GM12878 (cell line): Measurements from ENCODE around the gene HINT2. TPM values are rescaled to one million over a fixed set of nuclear protein-coding genes. Genes with fewer than 3 reads are reported as not detected.

Source experiments
- ATAC-seq: fragments of 200-7000 bp; cut with Tn5 transposase; 3 replicates; pipeline ENCODE4 v1.9.1; 2020; ENCODE audit warnings: mild to moderate bottlenecking, moderate library complexity
- BruUV-seq: library from RNA; stranded (reverse); fragments of 400-500 nt; replicated peaks from 2 replicates; lab custom pipeline; 2021; lab: Mats Ljungman, UMichigan
- CTCF ChIA-PET: fragments of 300-600 bp; sonication (Branson Sonifier 250); formaldehyde crosslinking; extraction: SDS; loops from one replicate; lab custom pipeline; 2021; ENCODE audit warnings: inconsistent platforms; lab: Yijun Ruan, JAX
- POLR2A ChIA-PET: fragments of 350-600 bp; formaldehyde crosslinking; extraction: SDS; loops from one replicate; lab custom pipeline; 2021; ENCODE audit warnings: inconsistent platforms; lab: Charles Lee
- RAD21 ChIA-PET: fragments of 300-600 bp; sonication (Branson Sonifier 250); formaldehyde crosslinking; loops from one replicate; lab custom pipeline; 2023; ENCODE audit warnings: antibody characterized with exemption; ENCODE audit not compliant: unreplicated experiment; lab: Charles Lee
- SMC1A ChIA-PET: fragments of 300-600 bp; sonication (Branson Sonifier 250); formaldehyde crosslinking; loops from one replicate; lab custom pipeline; 2023; ENCODE audit not compliant: unreplicated experiment, uncharacterized antibody; lab: Charles Lee
- DNase-seq: peaks from one replicate; pipeline ENCODE4 v3.0.0-alpha.2; 2011; ENCODE audit warnings: low read depth, low spot score
- FAIRE-seq: peaks from 3 replicates; lab custom pipeline; 2011; peaks lifted over from hg19 to GRCh38; lab: Jason Lieb, UNC
- H2AFZ ChIP-seq: 2 replicates; pipeline ENCODE4 v1.6.0; 2011; ENCODE audit warnings: low read depth, low read length, control low read depth; ENCODE audit not compliant: control insufficient read depth
- H3K27ac ChIP-seq: 2 replicates; pipeline ENCODE4 v1.5.1; 2011; ENCODE audit warnings: control low read depth; ENCODE audit not compliant: control insufficient read depth, insufficient read depth
- H3K27me3 ChIP-seq, 2 experiments: replicated peaks in 1 of 2; 2 replicates each; pipeline versions ENCODE4 v1.6.0 to v1.6.1; 2011; ENCODE audit warnings: low read length in 1 of 2; ENCODE audit not compliant: control insufficient read depth in 2 of 2, insufficient read depth in 2 of 2
- H3K36me3 ChIP-seq, 2 experiments: 2 replicates each; pipeline ENCODE4 v1.5.1; 2011; ENCODE audit warnings: low read length in 1 of 2; ENCODE audit not compliant: control insufficient read depth in 2 of 2, insufficient read depth in 2 of 2
- H3K4me1 ChIP-seq: 2 replicates; pipeline ENCODE4 v1.6.1; 2011; ENCODE audit warnings: mild to moderate bottlenecking, low read length, moderate library complexity, mixed read lengths; ENCODE audit not compliant: control insufficient read depth, insufficient read depth
- H3K4me2 ChIP-seq: 2 replicates; pipeline ENCODE4 v1.6.0; 2011; ENCODE audit warnings: control low read depth; ENCODE audit not compliant: control insufficient read depth, insufficient read depth
- H3K4me3 ChIP-seq: fragments of 200-600 bp; sonication (generic); 2 replicates; pipeline ENCODE4 v1.5.1; 2016
- H3K79me2 ChIP-seq: 2 replicates; pipeline ENCODE4 v1.6.0; 2011; ENCODE audit warnings: low read length; ENCODE audit not compliant: control insufficient read depth, insufficient read depth
- H3K9ac ChIP-seq: 2 replicates; pipeline ENCODE4 v1.8.0; 2011; ENCODE audit warnings: low read length, control low read depth, mixed read lengths; ENCODE audit not compliant: control insufficient read depth, insufficient read depth
- H3K9me3 ChIP-seq: replicated peaks from 3 replicates; pipeline ENCODE4 v1.5.1; 2011; ENCODE audit warnings: mild to moderate bottlenecking, low read length; ENCODE audit not compliant: control insufficient read depth, insufficient read depth
- H4K20me1 ChIP-seq: 2 replicates; pipeline ENCODE4 v1.6.0; 2011; ENCODE audit not compliant: control insufficient read depth, insufficient read depth
- CHD1 ChIP-seq: IDR thresholded peaks from 2 replicates; pipeline ENCODE4 v1.6.1; 2012; ENCODE audit warnings: low read depth, low read length, improper control_type of control experiment
- KAT2A ChIP-seq: conservative IDR thresholded peaks from 2 replicates; pipeline ENCODE4 v1.6.1; 2011; ENCODE audit warnings: low read depth, low read length; ENCODE audit not compliant: control insufficient read depth
- MXI1 ChIP-seq: fragments of 150-350 bp; IDR thresholded peaks from 2 replicates; pipeline ENCODE4 v1.6.1; 2011; ENCODE audit warnings: low read depth, mild to moderate bottlenecking, inconsistent platforms, low read length, improper control_type of control experiment
- NFXL1 ChIP-seq: fragments of 450-650 bp; IDR thresholded peaks from 2 replicates; pipeline ENCODE4 v1.6.1; 2017; ENCODE audit warnings: antibody characterized with exemption, mild to moderate bottlenecking, borderline replicate concordance
- NR2F1 ChIP-seq: fragments of 450-650 bp; conservative IDR thresholded peaks from 2 replicates; pipeline ENCODE4 v1.6.1; 2017; ENCODE audit warnings: mild to moderate bottlenecking
- PAX5 ChIP-seq: IDR thresholded peaks from 2 replicates; pipeline ENCODE4 v1.6.1; 2011; ENCODE audit warnings: low read depth, low read length, borderline replicate concordance
- RCOR1 ChIP-seq: conservative IDR thresholded peaks from 2 replicates; pipeline ENCODE4 v1.6.1; 2012; ENCODE audit warnings: low read depth, low read length, improper control_type of control experiment
- SIX5 ChIP-seq: IDR thresholded peaks from 2 replicates; pipeline ENCODE4 v1.6.1; 2011; ENCODE audit warnings: mild to moderate bottlenecking, low read depth, low read length, moderate library complexity; ENCODE audit not compliant: severe bottlenecking
- SKIL ChIP-seq: fragments of 450-650 bp; IDR thresholded peaks from 2 replicates; pipeline ENCODE4 v1.6.1; 2017; ENCODE audit warnings: mild to moderate bottlenecking, low read depth, inconsistent platforms; ENCODE audit not compliant: poor library complexity, severe bottlenecking
- SMARCA5 ChIP-seq: fragments of 450-650 bp; IDR thresholded peaks from 2 replicates; pipeline ENCODE4 v1.6.1; 2017; ENCODE audit warnings: mild to moderate bottlenecking
- SUPT20H ChIP-seq: IDR thresholded peaks from 2 replicates; pipeline ENCODE4 v1.6.1; 2011; ENCODE audit warnings: low read depth, mild to moderate bottlenecking, low read length, moderate library complexity, borderline replicate concordance; ENCODE audit not compliant: control insufficient read depth
- TCF3 ChIP-seq: IDR thresholded peaks from 2 replicates; pipeline ENCODE4 v1.6.1; 2012; ENCODE audit warnings: low read depth, mild to moderate bottlenecking, low read length, borderline replicate concordance; ENCODE audit not compliant: insufficient read depth
- YBX1 ChIP-seq: fragments of 450-650 bp; IDR thresholded peaks from 2 replicates; pipeline ENCODE4 v1.6.1; 2016; ENCODE audit warnings: antibody characterized with exemption
- WGBS: methylation state at CpG from one replicate; pipeline ENCODE4 v1.1.6; 2016; ENCODE audit warnings: low lambda C conversion rate; ENCODE audit not compliant: insufficient replicate concordance, insufficient coverage; ENCODE audit errors: missing lambda C conversion rate; 5-methylcytosine and 5-hydroxymethylcytosine counted together
- in situ Hi-C: fragments of 300-500 bp; cut with MboI; formaldehyde crosslinking; loops from 9 replicates; pipeline ENCODE4 v1.14.3; 2018; ENCODE audit warnings: mixed read lengths
- intact Hi-C: fragments of 100-400 bp; cut with micrococcal nuclease; formaldehyde crosslinking; loops from one replicate; pipeline ENCODE4 v1.14.2; 2022; ENCODE audit not compliant: unreplicated experiment
- polyA plus RNA-seq, 11 experiments: library from polyadenylated mRNA; depleted of rRNA in 4 of 11; unstranded in 6 of 11; stranded (reverse) in 5 of 11; fragments of >200 nt; fragmentation: Nextera tagmentation in 4 of 11; fragmentation: Illumina TruSeq in 1 of 11; extraction: Ambion mirVana in 4 of 11; extraction: Trizol in 1 of 11; gene quantifications; 1 replicate in 1 of 11; 2 replicates in 10 of 11; pipeline versions ENCODE4 v1.2.1 to v1.2.3, GENCODE V29; 2011 to 2016; ENCODE audit warnings: inconsistent platforms in 2 of 11, missing spikeins in 2 of 11, low read depth in 1 of 11
- total RNA-seq, 4 experiments: library from RNA; depleted of rRNA in 3 of 4; stranded (reverse); fragments of >200 nt in 3 of 4; fragmentation: Illumina TruSeq in 1 of 4; extraction: Trizol in 1 of 4; gene quantifications; 2 replicates each; pipeline versions ENCODE4 v1.2.1 to v1.2.3, GENCODE V29; 2013 to 2021

The HINT2 gene
- total and polyA plus RNA-seq, 10 of the 15 experiments (the other 5 are each of a cell fraction or from before 2014, with no cell fraction given): 12.1 to 144 (median 51.7) TPM

DNA sequence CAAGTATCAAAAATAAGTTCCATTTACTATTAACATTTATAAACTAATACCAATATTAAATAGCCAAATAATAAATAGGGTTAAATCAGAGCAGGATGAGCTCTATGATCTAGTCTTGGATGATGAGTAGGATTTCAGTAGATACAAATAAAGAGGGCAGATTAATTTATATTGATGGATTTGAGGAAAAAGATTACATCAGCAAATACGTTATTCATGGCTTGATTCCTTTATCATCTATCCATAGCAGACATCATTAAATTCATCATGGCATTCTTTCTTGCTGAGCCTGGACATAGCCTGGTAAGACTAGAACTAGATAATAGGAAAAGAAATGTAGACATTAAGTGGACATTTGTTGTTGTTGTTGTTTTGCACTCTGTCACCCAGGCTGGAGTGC is 47.4 kb downstream of the HINT2 start:
- H4K20me1 ChIP-seq: no peaks in the 10 kb centered on the region
- WGBS: 100% methylated on average over 1 of the region's 1 CpG
- H3K36me3 ChIP-seq: 0 out of 4 replicates have a peak, but pooled peaks cover 0 to 3% of the 10 kb centered on the region in 2 experiments
- intact Hi-C loops: no loop called here
- ATAC-seq (no peak), FAIRE-seq (no peak), DNase-seq (no peak)
- H3K4me1 ChIP-seq: no peaks in the 10 kb centered on the region
- H3K9ac ChIP-seq: no peak overlapping the region
- H3K27me3 ChIP-seq: no peaks in the 10 kb centered on the region
- H3K4me2 ChIP-seq: no peak overlapping the region
- ChIA-PET RAD21 (no interaction called here), SMC1A (interaction anchor here (1.0 to 1.4 kb wide), 2 partner anchors 20 to 40 kb away, joined by 4 to 6 read pairs; no protein-coding TSS in a partner anchor), POLR2A (no interaction called here), CTCF (no interaction called here)
- H3K79me2 ChIP-seq: peaks cover 4% of the 10 kb centered on the region
- no peak overlapping the region for H3K27ac ChIP-seq
- TF ChIP-seq MXI1 (no peak), SUPT20H (no peak), TCF3 (no peak), SIX5 (no peak), RCOR1 (no peak), SKIL (no peak), CHD1 (no peak), NFXL1 (no peak), SMARCA5 (no peak), KAT2A (no peak), PAX5 (no peak), YBX1 (no peak), NR2F1 (no peak)
- no peak overlapping the region for H3K4me3 ChIP-seq
- H2AFZ ChIP-seq: no peak overlapping the region
- in situ Hi-C loops: no loop called here
- H3K9me3 ChIP-seq: no peaks in the 10 kb centered on the region
- BruUV-seq: no TSS peak
